ENCODE results near the gene FMO2.

The FMO2 gene
- total RNA-seq = 0 reads per million in 9 experiments

- no peak for ATAC-seq (replicated peaks)
- Mint-ChIP-seq H3K27ac (no peak within 1 kb of the TSS), H3K4me1 (ENCODE audit: low read depth in 2 of 2) (no peaks in the 10 kb centered on the region), H3K36me3 (ENCODE audit: insufficient read depth) (no peaks in the 10 kb centered on the region), H3K4me3 (no peak within 1 kb of the TSS), H3K9me3 (no peaks in the 10 kb centered on the region), H3K27me3 (peaks cover 14 to 31% of the 10 kb centered on the region in 2 donors)
- DNase-seq = no peak
These were observed at the start of gene FMO2 for GRCh38 chr1:171185091-171185490. FMO2 (plus strand) TSS chr1:171185300; CDS start chr1:171185714, 414 bp downstream.

- Mint-ChIP-seq H3K4me1 (ENCODE audit: low read depth in 2 of 2) (no peaks in the 10 kb centered on the region), H3K27ac (no peak overlapping the region), H3K27me3 (peaks cover 18 to 20% of the 10 kb centered on the region in 2 donors), H3K36me3 (ENCODE audit: insufficient read depth) (no peaks in the 10 kb centered on the region), H3K4me3 (no peak overlapping the region), H3K9me3 (no peaks in the 10 kb centered on the region)
- ATAC-seq (replicated peaks) = no peak
- DNase-seq = no peak
These were observed 47.5 kb upstream of the FMO2 start for GRCh38 chr1:171137580-171137979.

- no peak for ATAC-seq (replicated peaks)
- no peak for DNase-seq
- no peak overlapping the region for H3K4me3 Mint-ChIP-seq
- H3K36me3 Mint-ChIP-seq (ENCODE audit: insufficient read depth) = no peaks in the 10 kb centered on the region
- H3K27me3 Mint-ChIP-seq = peaks cover 18 to 21% of the 10 kb centered on the region in 2 donors
- H3K27ac Mint-ChIP-seq = no peak overlapping the region
- no peaks in the 10 kb centered on the region for H3K9me3 Mint-ChIP-seq
- no peaks in the 10 kb centered on the region for H3K4me1 Mint-ChIP-seq (ENCODE audit: low read depth in 2 of 2)
These were observed 46.1 kb upstream of the FMO2 start for GRCh38 chr1:171138980-171139379.

GRCh38 chr1:171139890-171140289 is 45.2 kb upstream of the FMO2 start:
- Mint-ChIP-seq H3K27ac (no peak overlapping the region), H3K27me3 (peaks cover 18 to 21% of the 10 kb centered on the region in 2 donors), H3K4me3 (no peak overlapping the region), H3K36me3 (ENCODE audit: insufficient read depth) (no peaks in the 10 kb centered on the region), H3K4me1 (ENCODE audit: low read depth in 2 of 2) (no peaks in the 10 kb centered on the region), H3K9me3 (no peaks in the 10 kb centered on the region)
- ATAC-seq (replicated peaks) (no peak), DNase-seq (no peak)

GRCh38 chr1:171140401-171140800 is 44.7 kb upstream of the FMO2 start:
- Mint-ChIP-seq H3K27ac (no peak overlapping the region), H3K36me3 (ENCODE audit: insufficient read depth) (no peaks in the 10 kb centered on the region), H3K4me3 (no peak overlapping the region), H3K27me3 (peaks cover 18 to 21% of the 10 kb centered on the region in 2 donors), H3K9me3 (no peaks in the 10 kb centered on the region), H3K4me1 (ENCODE audit: low read depth in 2 of 2) (no peaks in the 10 kb centered on the region)
- no peak for ATAC-seq (replicated peaks)
- DNase-seq = no peak

GRCh38 chr1:171140956-171141687 is 44.0 kb upstream of the FMO2 start:
- Mint-ChIP-seq H3K4me1 (ENCODE audit: low read depth in 2 of 2) (no peaks in the 10 kb centered on the region), H3K9me3 (no peaks in the 10 kb centered on the region), H3K4me3 (no peak overlapping the region), H3K27me3 (peaks cover 20 to 21% of the 10 kb centered on the region in 2 donors), H3K27ac (no peak overlapping the region), H3K36me3 (ENCODE audit: insufficient read depth) (no peaks in the 10 kb centered on the region)
- ATAC-seq (replicated peaks) = no peak
- DNase-seq = no peak

GRCh38 chr1:171141688-171142415 is 43.2 kb upstream of the FMO2 start:
- peaks cover 12 to 15% of the 10 kb centered on the region in 2 donors for H3K27me3 Mint-ChIP-seq
- H3K9me3 Mint-ChIP-seq = no peaks in the 10 kb centered on the region
- H3K4me3 Mint-ChIP-seq = no peak overlapping the region
- DNase-seq (no peak), ATAC-seq (replicated peaks) (no peak)
- no peaks in the 10 kb centered on the region for H3K4me1 Mint-ChIP-seq (ENCODE audit: low read depth in 2 of 2)
- no peaks in the 10 kb centered on the region for H3K36me3 Mint-ChIP-seq (ENCODE audit: insufficient read depth)
- H3K27ac Mint-ChIP-seq = no peak overlapping the region

- Mint-ChIP-seq H3K4me3 (no peak overlapping the region), H3K9me3 (no peaks in the 10 kb centered on the region), H3K4me1 (ENCODE audit: low read depth in 2 of 2) (no peaks in the 10 kb centered on the region), H3K36me3 (ENCODE audit: insufficient read depth) (no peaks in the 10 kb centered on the region), H3K27ac (no peak overlapping the region), H3K27me3 (peaks cover 10% of the 10 kb centered on the region in 2 donors)
- DNase-seq (no peak), ATAC-seq (replicated peaks) (no peak)
These were observed 42.4 kb upstream of the FMO2 start for GRCh38 chr1:171142416-171143385.

- no peaks in the 10 kb centered on the region for H3K36me3 Mint-ChIP-seq (ENCODE audit: insufficient read depth)
- H3K27me3 Mint-ChIP-seq = peaks cover 0 to 14% of the 10 kb centered on the region in 2 donors
- H3K27ac Mint-ChIP-seq = no peak overlapping the region
- no peak overlapping the region for H3K4me3 Mint-ChIP-seq
- no peaks in the 10 kb centered on the region for H3K4me1 Mint-ChIP-seq (ENCODE audit: low read depth in 2 of 2)
- no peak for DNase-seq
- H3K9me3 Mint-ChIP-seq = no peaks in the 10 kb centered on the region
- ATAC-seq (replicated peaks) = no peak
These were observed 34.9 kb upstream of the FMO2 start for GRCh38 chr1:171150156-171150555.

- ATAC-seq (replicated peaks) (no peak), DNase-seq (no peak)
- no peak overlapping the region for H3K4me3 Mint-ChIP-seq
- no peaks in the 10 kb centered on the region for H3K4me1 Mint-ChIP-seq (ENCODE audit: low read depth in 2 of 2)
- no peaks in the 10 kb centered on the region for H3K36me3 Mint-ChIP-seq (ENCODE audit: insufficient read depth)
- no peak overlapping the region for H3K27ac Mint-ChIP-seq
- H3K27me3 Mint-ChIP-seq = peaks cover 0 to 10% of the 10 kb centered on the region in 2 donors
- H3K9me3 Mint-ChIP-seq = no peaks in the 10 kb centered on the region
These were observed 32.6 kb upstream of the FMO2 start for GRCh38 chr1:171152549-171152948.

- no peaks in the 10 kb centered on the region for H3K4me1 Mint-ChIP-seq (ENCODE audit: low read depth in 2 of 2)
- H3K4me3 Mint-ChIP-seq = no peak overlapping the region
- DNase-seq = no peak
- ATAC-seq (replicated peaks) = no peak
- H3K36me3 Mint-ChIP-seq (ENCODE audit: insufficient read depth) = no peaks in the 10 kb centered on the region
- no peak overlapping the region for H3K27ac Mint-ChIP-seq
- H3K27me3 Mint-ChIP-seq = peaks cover 0 to 13% of the 10 kb centered on the region in 2 donors
- no peaks in the 10 kb centered on the region for H3K9me3 Mint-ChIP-seq
These were observed 29.6 kb upstream of the FMO2 start for GRCh38 chr1:171155484-171155883.

GRCh38 chr1:171158096-171158495 is 27.0 kb upstream of the FMO2 start:
- Mint-ChIP-seq H3K36me3 (ENCODE audit: insufficient read depth) (no peaks in the 10 kb centered on the region), H3K27me3 (peaks cover 9 to 17% of the 10 kb centered on the region in 2 donors)
- DNase-seq = no peak

GRCh38 chr1:171158551-171158950 is 26.5 kb upstream of the FMO2 start:
- no peaks in the 10 kb centered on the region for H3K36me3 Mint-ChIP-seq (ENCODE audit: insufficient read depth)
- no peaks in the 10 kb centered on the region for H3K4me1 Mint-ChIP-seq (ENCODE audit: low read depth in 2 of 2)
- H3K27ac Mint-ChIP-seq = no peak overlapping the region
- no peaks in the 10 kb centered on the region for H3K9me3 Mint-ChIP-seq
- no peak for DNase-seq
- ATAC-seq (replicated peaks) = no peak
- no peak overlapping the region for H3K4me3 Mint-ChIP-seq
- H3K27me3 Mint-ChIP-seq = peaks cover 9 to 17% of the 10 kb centered on the region in 2 donors

More at GRCh38 chr1:171158096-171158495, 27.0 kb upstream of the FMO2 start:
- no peaks in the 10 kb centered on the region for H3K9me3 Mint-ChIP-seq
- ATAC-seq (replicated peaks) = no peak
- H3K4me1 Mint-ChIP-seq (ENCODE audit: low read depth in 2 of 2) = no peaks in the 10 kb centered on the region
- H3K27ac Mint-ChIP-seq = no peak overlapping the region
- H3K4me3 Mint-ChIP-seq = no peak overlapping the region
